ENCODE results near the gene CSF2.
"Not testable (repeated sequence)": the region's sequence is repeated elsewhere in the genome, so short reads cannot be mapped to it uniquely, and the experiment has no call there.

The CSF2 gene

DNA sequence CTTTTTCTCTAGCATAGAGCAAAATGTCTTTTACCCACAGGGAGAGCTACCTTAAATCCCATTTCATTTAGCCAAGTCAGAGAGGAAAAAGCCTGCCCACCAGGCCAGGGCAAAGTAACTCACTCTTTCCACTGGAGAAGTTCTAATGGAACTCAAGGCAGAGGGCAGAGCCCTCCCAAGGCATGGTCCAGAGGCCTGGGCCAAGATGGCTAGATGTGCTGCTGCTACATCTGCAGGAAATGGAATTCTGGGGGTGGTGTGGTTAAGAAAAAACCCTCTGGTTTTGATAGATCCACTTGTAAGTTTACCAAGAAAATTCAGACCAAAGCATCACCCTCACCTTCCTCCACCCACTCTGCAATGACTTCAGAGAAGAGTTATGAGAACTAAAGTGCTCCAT, 37.3 kb downstream of the CSF2 start:
- no peak for TF ChIP-seq ZNF274 (IDR thresholded peaks at IDR 0.05; ENCODE audit: low read depth, low read length)
- H3K4me3 ChIP-seq (ENCODE audit: low read length): no peak overlapping the region

DNA sequence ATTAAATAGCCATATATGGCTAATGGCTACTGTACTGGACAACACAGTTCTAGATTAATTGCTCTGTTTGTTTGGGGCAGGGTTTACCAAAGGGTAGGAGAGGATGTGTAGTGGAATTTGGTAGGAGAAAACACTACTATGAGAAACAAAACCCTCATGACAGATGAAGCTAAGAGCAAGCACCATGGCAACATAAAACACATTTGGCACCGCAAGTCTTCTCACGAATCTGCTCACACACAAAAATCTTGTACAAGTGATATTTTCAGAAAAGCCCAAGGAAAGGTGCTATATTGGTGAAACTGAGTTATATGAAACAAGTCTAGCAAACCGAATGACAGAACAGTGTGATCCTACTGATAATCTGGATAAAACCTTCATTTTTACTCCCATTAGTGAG, 38.5 kb downstream of the CSF2 start:
- TF ChIP-seq ZNF274 (IDR thresholded peaks at IDR 0.05; ENCODE audit: low read depth, low read length): no peak
- H3K4me3 ChIP-seq (ENCODE audit: low read length): no peak overlapping the region

DNA sequence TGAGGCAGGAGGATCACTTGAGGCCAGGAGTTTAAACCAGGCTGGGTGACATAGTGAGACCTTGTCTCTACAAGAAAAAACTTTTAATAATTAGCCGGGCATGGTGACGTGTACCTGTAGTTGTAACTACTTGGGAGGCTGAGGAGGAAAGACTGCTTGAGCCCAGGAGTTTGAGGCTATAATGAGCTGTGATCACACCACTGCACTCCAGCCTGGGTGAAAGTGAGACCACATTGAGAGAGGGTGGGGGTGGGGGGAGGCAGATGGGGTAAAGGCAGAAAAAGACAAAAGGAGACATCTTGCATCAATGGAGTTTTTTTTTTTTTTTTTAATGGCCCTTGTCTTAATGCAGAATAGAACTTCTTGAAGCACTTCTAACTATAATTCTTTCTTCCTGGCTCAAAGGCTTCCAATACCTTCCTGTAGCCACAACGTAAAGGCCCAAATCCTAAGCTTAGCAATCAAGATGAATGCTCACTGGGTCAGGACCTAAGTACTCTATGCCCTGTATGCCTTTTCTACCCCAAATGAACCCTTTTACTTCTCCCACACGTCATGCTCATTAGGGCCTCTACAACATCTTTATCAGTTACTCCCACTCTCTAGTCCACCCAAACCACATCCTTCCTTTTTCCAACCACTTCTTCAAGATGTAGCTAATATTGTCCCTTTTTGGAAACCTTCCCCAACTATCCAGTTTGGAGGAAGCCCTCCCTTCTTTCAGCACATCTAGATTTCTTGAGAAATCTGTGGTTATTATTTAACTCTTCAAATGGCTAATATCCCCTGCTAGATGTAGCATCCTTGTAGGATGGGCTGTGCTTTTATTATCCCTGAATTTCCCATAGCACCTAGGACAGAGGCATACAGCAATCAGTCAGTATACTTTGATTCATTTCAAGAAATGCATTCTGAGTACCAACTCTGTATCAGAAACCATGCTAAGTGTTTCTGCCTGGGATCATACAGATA, 40.8 kb downstream of the CSF2 start:
- no peak overlapping the region for H3K4me3 ChIP-seq (ENCODE audit: low read length)
- no peak for TF ChIP-seq ZNF274 (IDR thresholded peaks at IDR 0.05; ENCODE audit: low read depth, low read length)

DNA sequence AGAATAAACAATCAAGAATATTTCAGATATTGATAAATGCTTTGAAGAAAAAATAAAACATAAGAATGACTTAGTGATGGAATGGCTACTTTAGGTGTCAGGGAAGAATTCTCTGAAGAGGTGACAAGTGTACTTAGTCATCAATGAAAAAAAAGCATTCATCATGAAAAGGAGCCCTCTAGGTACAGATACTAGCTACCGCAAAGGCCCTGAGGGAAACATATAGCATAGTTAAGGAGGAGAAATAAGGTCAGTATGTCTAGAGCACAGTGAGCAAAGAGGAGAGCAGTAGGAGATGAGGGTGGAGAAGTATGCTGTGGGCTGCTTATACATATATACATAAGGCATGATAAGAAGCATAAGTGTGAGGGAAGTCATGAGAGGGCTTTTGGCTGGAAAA, 41.8 kb downstream of the CSF2 start:
- no peak for TF ChIP-seq ZNF274 (IDR thresholded peaks at IDR 0.05; ENCODE audit: low read depth, low read length)
- no peak overlapping the region for H3K4me3 ChIP-seq (ENCODE audit: low read length)

DNA sequence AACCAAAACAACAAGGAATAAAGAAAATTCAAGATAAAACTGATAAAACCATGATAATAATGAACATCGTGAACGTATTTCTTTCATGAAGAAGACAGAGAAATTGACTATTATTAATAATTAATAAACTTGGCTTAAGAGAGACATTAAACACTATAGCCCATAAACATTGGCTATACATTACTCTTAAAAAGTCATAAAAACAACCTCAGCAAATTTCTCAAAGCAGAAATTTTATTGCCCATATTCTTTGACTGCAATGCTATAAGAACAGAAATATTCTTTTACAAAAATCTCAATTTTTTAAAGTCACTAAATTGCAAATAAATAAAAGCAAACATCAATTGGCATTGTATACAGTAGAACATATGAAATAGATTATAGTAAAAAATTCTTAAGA, 42.5 kb downstream of the CSF2 start:
- TF ChIP-seq ZNF274 (IDR thresholded peaks at IDR 0.05; ENCODE audit: low read depth, low read length): no peak
- no peak overlapping the region for H3K4me3 ChIP-seq (ENCODE audit: low read length)

DNA sequence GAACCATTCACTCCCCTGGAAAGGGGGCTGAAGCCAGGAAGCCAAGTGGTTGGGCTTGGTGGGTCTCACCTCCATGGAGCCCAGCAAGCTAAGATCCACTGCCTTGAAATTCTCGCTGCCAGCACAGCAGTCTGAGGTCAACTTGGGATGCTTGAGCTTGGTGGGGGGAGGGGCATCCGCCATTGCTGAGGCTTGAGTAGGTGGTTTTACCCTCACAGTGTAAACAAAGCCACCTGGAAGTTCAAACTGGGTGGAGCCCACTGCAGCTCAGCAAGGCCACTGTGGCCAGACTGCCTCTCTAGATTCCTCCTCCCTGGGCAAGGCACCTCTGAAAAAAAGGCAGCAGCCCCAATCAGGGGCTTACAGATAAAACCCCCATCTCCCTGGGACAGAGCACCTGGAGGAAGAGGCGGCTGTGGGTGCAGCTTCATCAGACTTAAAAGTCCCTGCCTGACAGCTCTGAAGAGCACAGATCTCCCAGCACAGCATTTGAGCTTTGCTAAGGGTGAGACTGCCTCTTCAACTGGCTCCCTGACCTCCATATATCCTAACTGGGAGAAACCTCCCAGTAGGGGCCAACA, 43.4 kb downstream of the CSF2 start:
- H3K4me3 ChIP-seq (ENCODE audit: low read length): not testable (repeated sequence)

DNA sequence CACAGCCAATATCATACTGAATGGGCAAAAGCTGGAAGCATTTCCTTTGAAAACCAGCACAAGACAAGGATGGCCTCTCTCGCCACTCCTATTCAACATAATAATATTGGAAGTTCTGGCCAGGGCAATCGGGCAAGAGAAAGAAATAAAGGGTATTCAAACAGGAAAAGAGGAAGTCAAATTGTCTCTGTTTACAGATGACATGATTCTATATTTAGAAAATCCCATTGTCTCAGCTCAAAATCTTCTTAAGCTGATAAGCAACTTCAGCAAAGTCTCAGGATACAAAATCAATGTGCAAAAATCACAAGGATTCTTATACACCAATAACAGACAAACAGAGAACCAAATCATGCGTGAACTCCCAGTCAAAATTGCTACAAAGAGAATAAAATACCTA, 47.1 kb downstream of the CSF2 start:
- not testable (repeated sequence) for H3K4me3 ChIP-seq (ENCODE audit: low read length)

DNA sequence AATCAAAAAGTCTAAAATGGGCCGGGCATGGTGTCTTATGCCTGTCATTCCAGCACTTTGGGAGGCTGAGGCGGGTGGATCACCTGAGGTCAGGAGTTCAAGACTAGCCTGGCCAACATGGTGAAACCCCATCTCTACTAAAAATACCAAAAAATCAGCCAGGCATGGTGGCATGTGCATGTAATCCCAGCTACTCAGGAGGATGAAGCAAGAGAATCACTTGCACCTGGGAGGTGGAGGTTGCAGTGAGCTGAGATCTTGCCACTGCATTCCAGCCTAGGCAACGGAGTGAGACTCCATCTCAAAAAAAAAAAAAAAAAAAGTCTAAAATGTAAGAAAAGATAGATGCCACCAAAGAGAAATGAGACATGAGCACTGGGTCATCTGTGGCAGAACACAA, 49.4 kb downstream of the CSF2 start:
- H3K4me3 ChIP-seq (ENCODE audit: low read length): not testable (repeated sequence)

DNA sequence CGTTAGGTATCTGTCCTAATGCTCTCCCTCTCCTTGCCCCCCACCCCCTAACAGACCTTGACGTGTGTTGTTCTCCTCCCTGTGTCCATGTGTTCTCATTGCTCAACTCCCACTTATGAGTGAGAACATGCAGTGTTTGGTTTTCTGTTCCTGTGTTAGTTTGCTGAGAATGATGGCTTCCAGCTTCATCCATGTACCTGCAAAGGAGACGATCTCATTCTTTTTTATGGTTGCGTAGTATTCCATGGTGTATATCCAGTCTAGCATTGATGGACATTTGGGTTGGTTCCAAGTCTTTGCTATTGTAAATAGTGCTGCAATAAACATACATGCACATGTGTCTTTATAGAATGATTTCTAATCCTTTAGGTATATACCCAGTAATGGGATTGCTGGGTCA, 50.0 kb downstream of the CSF2 start:
- not testable (repeated sequence) for H3K4me3 ChIP-seq (ENCODE audit: low read length)

All from GM08714 (cell line).